ENCODE measurements around the gene CMYA5. TPM values are rescaled to one million over a fixed set of nuclear protein-coding genes. Genes with fewer than 3 reads are reported as not detected.

CMYA5 gene
- total RNA-seq, 1 donor from 2014 or later = 2.0 TPM

- H3K27me3 ChIP-seq (ENCODE audit: low read depth) = peaks cover 4% of the 10 kb centered on the region
- no peaks in the 10 kb centered on the region for H3K9me3 ChIP-seq
- ATAC-seq (no peak), DNase-seq (no peak)
- intact Hi-C loops (cut with DNase I) = no loop called here
- no peaks in the 10 kb centered on the region for H3K36me3 ChIP-seq
- peaks cover 5% of the 10 kb centered on the region for H3K4me1 ChIP-seq
- no peak for TF ChIP-seq CTCF (IDR thresholded peaks at IDR 0.05)
- H3K27ac ChIP-seq = no peak overlapping the region
- H3K4me3 ChIP-seq = no peak overlapping the region
These were observed 144.6 kb downstream of the CMYA5 start for GRCh38 chr5:79834098-79834753.

- no peak overlapping the region for H3K4me3 ChIP-seq
- H3K4me1 ChIP-seq = peaks cover 5% of the 10 kb centered on the region
- H3K27me3 ChIP-seq (ENCODE audit: low read depth) = no peaks in the 10 kb centered on the region
- no peak for DNase-seq
- intact Hi-C loops (cut with DNase I) = no loop called here
- no peak for TF ChIP-seq CTCF (IDR thresholded peaks at IDR 0.05)
- no peaks in the 10 kb centered on the region for H3K9me3 ChIP-seq
- ATAC-seq = no peak
- no peak overlapping the region for H3K27ac ChIP-seq
- no peaks in the 10 kb centered on the region for H3K36me3 ChIP-seq
These were observed 145.4 kb downstream of the CMYA5 start for GRCh38 chr5:79834754-79835714.

- H3K36me3 ChIP-seq = no peaks in the 10 kb centered on the region
- no peak overlapping the region for H3K4me3 ChIP-seq
- H3K4me1 ChIP-seq = no peaks in the 10 kb centered on the region
- no peak overlapping the region for H3K27ac ChIP-seq
- no peak for TF ChIP-seq CTCF (IDR thresholded peaks at IDR 0.05)
- H3K27me3 ChIP-seq (ENCODE audit: low read depth) = peaks cover 6% of the 10 kb centered on the region
- ATAC-seq = no peak
- DNase-seq = no peak
- H3K9me3 ChIP-seq = no peaks in the 10 kb centered on the region
- intact Hi-C loops (cut with DNase I) = no loop called here
These were observed 148.3 kb downstream of the CMYA5 start for GRCh38 chr5:79837761-79838551.

- TF ChIP-seq CTCF (IDR thresholded peaks at IDR 0.05) = no peak
- no peaks in the 10 kb centered on the region for H3K9me3 ChIP-seq
- H3K27ac ChIP-seq = no peak overlapping the region
- ATAC-seq (no peak), DNase-seq (no peak)
- no peaks in the 10 kb centered on the region for H3K36me3 ChIP-seq
- H3K27me3 ChIP-seq (ENCODE audit: low read depth) = peaks cover 6% of the 10 kb centered on the region
- intact Hi-C loops (cut with DNase I) = no loop called here
- no peak overlapping the region for H3K4me3 ChIP-seq
- no peaks in the 10 kb centered on the region for H3K4me1 ChIP-seq
These were observed 150.7 kb downstream of the CMYA5 start for GRCh38 chr5:79840084-79840990.
